Right atrium auricular region (tissue), 2 donors: ENCODE measurements around the gene TBC1D2B. TPM values are rescaled to one million over a fixed set of nuclear protein-coding genes. Genes with fewer than 3 reads are reported as not detected.
"Not testable (repeated sequence)": the region's sequence is repeated elsewhere in the genome, so short reads cannot be mapped to it uniquely, and the experiment has no call there.

Experiments
- DNase-seq: peaks from one replicate; pipeline ENCODE4 v3.0.0-alpha.2; 2019; ENCODE audit warnings: low spot score
- H3K27ac ChIP-seq, 2 donors: fragments of 200-600 bp; sonication (generic); 1 replicate in 1 of 2; 2 replicates in 1 of 2; pipeline ENCODE4 v1.5.1; 2016 to 2019
- H3K27me3 ChIP-seq, 2 donors: fragments of 200-600 bp; sonication (generic); one replicate each; pipeline versions ENCODE4 v1.5.1 to v1.6.0; 2017 to 2019
- H3K36me3 ChIP-seq: fragments of 200-600 bp; sonication (generic); one replicate; pipeline ENCODE4 v1.5.1; 2016
- H3K4me1 ChIP-seq, 2 donors: fragments of 200-600 bp; sonication (generic); one replicate each; pipeline versions ENCODE4 v1.5.1 to v1.6.0; 2017 to 2019
- H3K4me3 ChIP-seq, 2 donors: fragments of 200-600 bp; sonication (generic); 1 replicate in 1 of 2; 2 replicates in 1 of 2; pipeline ENCODE4 v1.5.1; 2017 to 2019; ENCODE audit warnings: mild to moderate bottlenecking in 1 of 2, moderate library complexity in 1 of 2
- H3K9me3 ChIP-seq, 2 donors: fragments of 200-600 bp; sonication (generic); one replicate each; pipeline ENCODE4 v1.5.1; 2019
- total RNA-seq, 2 donors: library from RNA; depleted of rRNA; stranded (reverse); fragments of >200 nt; gene quantifications; one replicate each; pipeline ENCODE4 v1.1.0, GENCODE V29; 2016
- TF ChIP-seq, protein P1 (sequence below), 2 donors: fragments of 200-600 bp; sonication (generic); IDR thresholded peaks; one replicate each; pipeline ENCODE4 v1.5.1; 2019; ENCODE audit warnings: antibody characterized with exemption in 2 of 2

Gene TBC1D2B
- total RNA-seq, 2 donors from 2014 or later = 12.5 to 27.7 TPM

DNA sequence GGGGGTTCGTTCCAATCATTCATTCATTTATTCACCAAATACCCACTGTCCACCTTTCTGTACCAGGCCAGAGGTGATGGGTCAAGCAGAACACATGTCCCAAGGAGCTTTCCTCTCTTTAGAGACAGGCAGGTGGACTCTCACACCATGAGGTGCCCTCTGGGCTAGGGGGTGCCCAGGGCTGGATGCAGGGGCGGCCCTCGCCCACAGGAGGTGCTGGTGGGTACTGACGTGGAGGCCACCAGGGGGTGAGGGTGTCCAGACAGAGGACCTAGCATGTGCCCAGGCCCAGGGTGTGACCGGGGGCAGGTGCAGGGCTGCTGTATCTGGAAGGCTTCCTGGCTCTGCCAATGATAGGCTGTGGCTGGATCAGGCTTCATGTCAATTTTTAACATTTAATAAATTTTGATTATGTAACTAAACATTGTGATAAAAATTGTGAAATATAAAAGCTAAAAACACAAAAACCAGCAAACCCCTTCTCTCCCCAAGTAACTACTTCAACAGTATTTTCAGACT, 124.5 kb downstream of the TBC1D2B start:
- not testable (repeated sequence) for H3K36me3 ChIP-seq, H3K4me1 ChIP-seq, H3K9me3 ChIP-seq, H3K27ac ChIP-seq, DNase-seq, H3K27me3 ChIP-seq, H3K4me3 ChIP-seq

DNA sequence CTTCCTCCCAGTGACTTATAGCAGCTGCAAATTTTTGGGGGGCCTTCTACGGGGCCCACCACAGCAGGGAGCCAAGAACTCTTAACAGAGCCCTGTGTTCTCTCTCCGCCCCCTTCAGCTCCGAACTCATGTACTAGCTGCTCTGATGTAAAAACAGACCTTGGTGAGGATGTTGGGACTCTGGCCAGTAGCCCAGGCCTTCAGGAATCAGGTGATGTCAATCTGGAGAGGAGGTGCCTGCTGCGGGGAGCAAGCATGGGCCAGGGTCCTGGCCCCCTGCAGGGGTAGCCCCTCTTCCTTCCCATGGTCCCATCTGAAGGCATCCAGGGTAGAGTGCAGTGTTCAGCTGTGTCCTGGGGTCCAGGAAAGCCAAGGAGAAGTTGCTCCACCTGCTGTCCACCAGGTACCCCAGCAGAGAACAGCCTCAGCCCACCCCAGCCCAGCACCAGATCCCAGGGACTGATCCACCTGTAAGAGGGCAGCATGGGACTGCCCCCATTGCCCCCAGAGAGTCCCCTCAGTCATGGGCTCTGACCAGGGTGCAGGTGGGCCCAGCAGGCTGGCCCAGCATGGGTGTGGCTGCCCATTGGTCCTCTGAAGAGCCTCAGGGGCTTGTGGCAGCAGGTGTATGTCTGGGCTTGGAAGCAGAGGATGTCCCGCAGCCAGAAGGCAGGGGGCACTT, 126.3 kb downstream of the TBC1D2B start:
- not testable (repeated sequence) for H3K4me3 ChIP-seq, H3K27me3 ChIP-seq, H3K36me3 ChIP-seq, H3K9me3 ChIP-seq, H3K4me1 ChIP-seq, H3K27ac ChIP-seq
- DNase-seq = peak; percentile 50

DNA sequence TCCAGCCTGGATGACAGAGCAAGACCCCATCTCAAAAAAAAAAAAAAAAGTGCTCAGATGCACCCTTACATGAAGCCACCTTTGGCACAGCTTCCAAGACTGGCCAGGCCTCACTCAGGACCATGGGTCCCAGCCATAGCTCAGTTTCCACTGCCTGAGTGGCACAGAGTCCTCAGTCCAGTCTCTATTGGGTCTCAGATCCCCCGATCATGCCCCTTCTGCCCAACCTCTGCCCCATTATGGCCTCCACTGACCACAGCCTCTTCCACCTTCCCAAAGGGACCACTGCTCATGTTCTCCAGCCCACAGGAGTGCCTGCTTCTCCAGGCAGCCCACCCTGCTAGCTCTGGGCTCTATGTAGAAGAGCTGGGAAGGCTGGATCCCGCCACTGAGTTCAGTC, 127.0 kb downstream of the TBC1D2B start:
- H3K4me3 ChIP-seq, H3K27me3 ChIP-seq, H3K9me3 ChIP-seq, DNase-seq, H3K4me1 ChIP-seq, H3K36me3 ChIP-seq, H3K27ac ChIP-seq: not testable (repeated sequence)

DNA sequence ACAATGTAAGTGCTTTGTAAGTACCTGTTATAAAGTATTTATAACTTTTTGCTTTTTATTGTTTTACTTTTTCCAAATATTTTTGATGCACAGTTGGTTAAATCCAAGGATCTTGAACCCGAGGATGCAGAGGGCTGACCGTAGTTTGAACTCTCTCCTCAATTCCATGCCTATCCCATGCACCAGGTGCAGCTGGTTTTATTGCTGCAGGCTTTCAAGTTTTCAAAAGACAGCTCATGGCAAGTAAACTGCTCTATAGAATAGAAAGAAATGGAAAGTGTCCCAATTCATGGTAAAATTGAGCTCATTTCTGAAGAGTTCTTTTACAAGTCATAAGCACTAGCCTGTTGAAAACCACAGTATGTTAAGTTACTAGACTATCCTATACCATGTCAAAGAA, 131.9 kb downstream of the TBC1D2B start:
- Histone ChIP-seq H3K4me1 (peaks cover 0 to 6% of the 10 kb centered on the region in 2 donors), H3K27me3 (no peaks in the 10 kb centered on the region), H3K9me3 (no peaks in the 10 kb centered on the region), H3K4me3 (no peak overlapping the region), H3K27ac (no peak overlapping the region), H3K36me3 (no peaks in the 10 kb centered on the region)
- TF ChIP-seq, protein P1, sequence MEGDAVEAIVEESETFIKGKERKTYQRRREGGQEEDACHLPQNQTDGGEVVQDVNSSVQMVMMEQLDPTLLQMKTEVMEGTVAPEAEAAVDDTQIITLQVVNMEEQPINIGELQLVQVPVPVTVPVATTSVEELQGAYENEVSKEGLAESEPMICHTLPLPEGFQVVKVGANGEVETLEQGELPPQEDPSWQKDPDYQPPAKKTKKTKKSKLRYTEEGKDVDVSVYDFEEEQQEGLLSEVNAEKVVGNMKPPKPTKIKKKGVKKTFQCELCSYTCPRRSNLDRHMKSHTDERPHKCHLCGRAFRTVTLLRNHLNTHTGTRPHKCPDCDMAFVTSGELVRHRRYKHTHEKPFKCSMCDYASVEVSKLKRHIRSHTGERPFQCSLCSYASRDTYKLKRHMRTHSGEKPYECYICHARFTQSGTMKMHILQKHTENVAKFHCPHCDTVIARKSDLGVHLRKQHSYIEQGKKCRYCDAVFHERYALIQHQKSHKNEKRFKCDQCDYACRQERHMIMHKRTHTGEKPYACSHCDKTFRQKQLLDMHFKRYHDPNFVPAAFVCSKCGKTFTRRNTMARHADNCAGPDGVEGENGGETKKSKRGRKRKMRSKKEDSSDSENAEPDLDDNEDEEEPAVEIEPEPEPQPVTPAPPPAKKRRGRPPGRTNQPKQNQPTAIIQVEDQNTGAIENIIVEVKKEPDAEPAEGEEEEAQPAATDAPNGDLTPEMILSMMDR (IDR thresholded peaks at IDR 0.05) = no peak
- DNase-seq = no peak

Other genes with a start within 250 kb of the TBC1D2B start
- gene SH2D7, start 14.8 kb upstream of the TBC1D2B start, total RNA-seq = not detected
- 10 to 100 TPM; 37.2 to 38.6 TPM for gene CIB2, start 53.7 kb upstream of the TBC1D2B start, total RNA-seq
- 100 to 1,000 TPM; 188 to 352 TPM for gene IDH3A, start 71.7 kb upstream of the TBC1D2B start, total RNA-seq
- gene ACSBG1, start 156.9 kb upstream of the TBC1D2B start, total RNA-seq = not detected
- gene DNAJA4, start 186.9 kb upstream of the TBC1D2B start, total RNA-seq = 10 to 100 TPM; 70.0 to 78.0 TPM
- gene SKIC8, start 221.9 kb upstream of the TBC1D2B start, total RNA-seq = 10 to 100 TPM; 29.8 to 38.6 TPM